Measurements from ENCODE around the gene RABEP2. TPM values are rescaled to one million over a fixed set of nuclear protein-coding genes. Genes with fewer than 3 reads are reported as not detected.

RABEP2 gene
- total RNA-seq, 1 donor from 2014 or later, result 20.3 TPM

DNA sequence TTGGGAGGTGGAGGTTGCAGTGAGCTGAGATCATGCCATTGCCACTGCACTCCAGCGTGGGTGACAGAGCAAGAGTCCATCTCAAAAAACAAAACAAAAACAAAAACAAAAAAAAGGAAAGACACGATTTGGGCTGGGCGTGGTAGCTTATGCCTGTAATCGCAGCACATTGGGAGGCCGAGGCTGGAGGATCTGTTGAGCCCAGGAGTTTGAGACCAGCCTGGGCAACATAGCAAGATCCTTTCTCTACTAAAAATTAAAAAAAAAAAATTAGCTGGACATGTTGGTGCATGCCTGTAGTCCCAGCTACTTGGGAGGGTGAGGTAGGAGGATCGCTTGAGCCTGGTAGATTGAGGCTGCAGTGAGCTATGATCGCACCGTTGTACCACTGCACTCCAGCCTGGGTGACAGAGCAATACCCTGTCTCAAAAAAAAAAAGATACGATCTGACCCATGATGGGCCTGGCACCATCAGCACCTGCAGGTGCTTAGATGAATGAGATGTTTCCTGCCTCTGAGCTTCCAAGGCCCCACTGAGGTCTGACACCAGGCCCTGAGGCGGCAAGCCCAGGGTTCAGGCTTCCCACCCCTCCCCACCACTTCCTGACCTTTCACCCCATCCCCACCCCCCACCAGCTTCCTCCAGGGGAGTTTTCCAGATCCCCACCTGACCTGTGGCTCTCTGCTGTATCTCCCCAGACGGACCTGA lies 25.0 kb downstream of the RABEP2 start:
- TF ChIP-seq, protein P1, sequence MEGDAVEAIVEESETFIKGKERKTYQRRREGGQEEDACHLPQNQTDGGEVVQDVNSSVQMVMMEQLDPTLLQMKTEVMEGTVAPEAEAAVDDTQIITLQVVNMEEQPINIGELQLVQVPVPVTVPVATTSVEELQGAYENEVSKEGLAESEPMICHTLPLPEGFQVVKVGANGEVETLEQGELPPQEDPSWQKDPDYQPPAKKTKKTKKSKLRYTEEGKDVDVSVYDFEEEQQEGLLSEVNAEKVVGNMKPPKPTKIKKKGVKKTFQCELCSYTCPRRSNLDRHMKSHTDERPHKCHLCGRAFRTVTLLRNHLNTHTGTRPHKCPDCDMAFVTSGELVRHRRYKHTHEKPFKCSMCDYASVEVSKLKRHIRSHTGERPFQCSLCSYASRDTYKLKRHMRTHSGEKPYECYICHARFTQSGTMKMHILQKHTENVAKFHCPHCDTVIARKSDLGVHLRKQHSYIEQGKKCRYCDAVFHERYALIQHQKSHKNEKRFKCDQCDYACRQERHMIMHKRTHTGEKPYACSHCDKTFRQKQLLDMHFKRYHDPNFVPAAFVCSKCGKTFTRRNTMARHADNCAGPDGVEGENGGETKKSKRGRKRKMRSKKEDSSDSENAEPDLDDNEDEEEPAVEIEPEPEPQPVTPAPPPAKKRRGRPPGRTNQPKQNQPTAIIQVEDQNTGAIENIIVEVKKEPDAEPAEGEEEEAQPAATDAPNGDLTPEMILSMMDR (IDR thresholded peaks at IDR 0.05; ENCODE audit: insufficient read depth, low read length, severe bottlenecking), result no peak
- DNase-seq (ENCODE audit: low read depth), result no peak
- FAIRE-seq, result no peak
- H3K36me3 ChIP-seq (ENCODE audit: control insufficient read depth, insufficient read depth, low read length), result no peaks in the 10 kb centered on the region
- no peaks in the 10 kb centered on the region for H3K27me3 ChIP-seq (ENCODE audit: control insufficient read depth, insufficient read depth, low read length)
- no peak overlapping the region for H3K4me3 ChIP-seq (ENCODE audit: low read depth, low read length)

DNA sequence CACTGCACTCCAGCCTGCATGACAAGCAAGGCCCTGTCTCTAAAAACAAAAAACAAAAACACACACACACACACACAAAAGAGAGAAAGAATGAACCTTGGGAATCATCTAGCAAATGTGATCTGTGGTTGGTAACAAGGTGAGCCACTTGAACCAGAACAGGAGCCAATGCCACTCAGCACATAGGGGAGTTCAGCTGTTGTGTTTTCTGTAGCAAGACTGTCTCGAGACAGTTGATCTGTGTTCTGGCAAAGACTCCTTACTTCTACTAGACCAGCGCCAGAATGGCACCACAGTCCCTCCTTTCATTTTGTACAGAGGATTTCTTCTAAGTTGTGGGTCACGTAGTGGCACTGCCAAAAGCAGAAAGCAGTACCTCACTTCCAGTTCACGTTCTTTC lies 26.1 kb downstream of the RABEP2 start:
- Histone ChIP-seq H3K36me3 (ENCODE audit: control insufficient read depth, insufficient read depth, low read length) (no peaks in the 10 kb centered on the region), H3K27me3 (ENCODE audit: control insufficient read depth, insufficient read depth, low read length) (no peaks in the 10 kb centered on the region), H3K4me3 (ENCODE audit: low read depth, low read length) (no peak overlapping the region)
- DNase-seq (ENCODE audit: low read depth), result no peak
- TF ChIP-seq, protein P1 (IDR thresholded peaks at IDR 0.05; ENCODE audit: insufficient read depth, low read length, severe bottlenecking), result no peak
- no peak for FAIRE-seq

DNA sequence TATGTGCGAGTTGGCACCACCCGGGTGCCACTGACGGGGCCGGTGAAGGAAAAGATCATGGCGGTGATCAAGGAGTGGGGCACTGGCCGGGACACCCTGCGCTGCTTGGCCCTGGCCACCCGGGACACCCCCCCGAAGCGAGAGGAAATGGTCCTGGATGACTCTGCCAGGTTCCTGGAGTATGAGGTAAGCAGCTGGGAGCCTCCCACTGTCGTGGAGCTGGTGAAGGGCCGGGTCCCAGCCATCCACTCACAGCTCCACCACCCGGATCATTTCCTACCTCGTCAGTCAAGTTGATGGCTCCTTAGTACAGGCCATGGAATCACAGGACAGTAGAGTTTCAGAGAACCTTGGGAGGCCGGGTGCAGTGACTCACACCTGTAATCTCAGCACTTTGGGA lies 26.8 kb downstream of the RABEP2 start:
- FAIRE-seq (no peak), DNase-seq (ENCODE audit: low read depth) (no peak)
- Histone ChIP-seq H3K36me3 (ENCODE audit: control insufficient read depth, insufficient read depth, low read length) (no peaks in the 10 kb centered on the region), H3K4me3 (ENCODE audit: low read depth, low read length) (no peak overlapping the region), H3K27me3 (ENCODE audit: control insufficient read depth, insufficient read depth, low read length) (no peaks in the 10 kb centered on the region)
- TF ChIP-seq, protein P1 (IDR thresholded peaks at IDR 0.05; ENCODE audit: insufficient read depth, low read length, severe bottlenecking), result no peak

DNA sequence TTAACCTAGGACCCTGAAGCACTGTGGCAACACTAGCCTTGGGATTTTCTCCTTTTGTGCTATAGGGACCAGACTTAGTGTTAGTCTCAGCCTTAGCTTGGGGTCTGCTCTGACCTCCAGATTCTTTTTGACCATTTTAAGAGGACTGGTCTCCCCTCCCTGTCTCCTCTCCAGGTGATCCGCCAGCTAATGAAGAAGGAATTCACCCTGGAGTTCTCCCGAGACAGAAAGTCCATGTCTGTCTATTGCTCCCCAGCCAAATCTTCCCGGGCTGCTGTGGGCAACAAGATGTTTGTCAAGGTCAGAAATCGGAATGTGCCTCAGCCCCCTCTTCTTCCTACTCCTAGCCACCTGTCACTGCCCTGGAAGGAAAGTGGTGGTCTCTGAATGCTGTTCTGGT lies 27.2 kb downstream of the RABEP2 start:
- no peak for DNase-seq (ENCODE audit: low read depth)
- H3K27me3 ChIP-seq (ENCODE audit: control insufficient read depth, insufficient read depth, low read length), result no peaks in the 10 kb centered on the region
- H3K4me3 ChIP-seq (ENCODE audit: low read depth, low read length), result no peak overlapping the region
- TF ChIP-seq, protein P1 (IDR thresholded peaks at IDR 0.05; ENCODE audit: insufficient read depth, low read length, severe bottlenecking), result no peak
- no peaks in the 10 kb centered on the region for H3K36me3 ChIP-seq (ENCODE audit: control insufficient read depth, insufficient read depth, low read length)
- no peak for FAIRE-seq

DNA sequence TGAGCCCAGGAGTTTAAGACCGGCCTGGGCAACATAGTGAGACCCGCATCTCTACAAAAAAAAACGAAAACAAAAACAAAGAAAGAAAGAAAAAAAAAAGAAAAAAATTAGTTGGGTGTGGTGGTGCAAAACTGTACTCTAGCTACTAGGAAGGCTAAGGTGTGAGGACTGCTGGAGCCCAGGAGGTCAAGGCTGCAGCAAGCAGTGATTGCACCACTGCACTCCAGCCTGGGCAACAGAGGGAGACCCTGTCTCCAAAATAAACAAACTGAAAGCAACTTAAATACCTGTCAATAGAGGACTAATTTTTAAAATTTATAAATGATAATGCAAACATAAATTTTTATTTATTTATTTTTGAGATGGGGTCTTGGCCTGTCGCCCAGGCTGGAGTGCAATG lies 29.4 kb downstream of the RABEP2 start:
- H3K27me3 ChIP-seq (ENCODE audit: control insufficient read depth, insufficient read depth, low read length), result no peaks in the 10 kb centered on the region
- TF ChIP-seq, protein P1 (IDR thresholded peaks at IDR 0.05; ENCODE audit: insufficient read depth, low read length, severe bottlenecking), result no peak
- no peak overlapping the region for H3K4me3 ChIP-seq (ENCODE audit: low read depth, low read length)
- DNase-seq (ENCODE audit: low read depth) (no peak), FAIRE-seq (no peak)
- no peaks in the 10 kb centered on the region for H3K36me3 ChIP-seq (ENCODE audit: control insufficient read depth, insufficient read depth, low read length)

DNA sequence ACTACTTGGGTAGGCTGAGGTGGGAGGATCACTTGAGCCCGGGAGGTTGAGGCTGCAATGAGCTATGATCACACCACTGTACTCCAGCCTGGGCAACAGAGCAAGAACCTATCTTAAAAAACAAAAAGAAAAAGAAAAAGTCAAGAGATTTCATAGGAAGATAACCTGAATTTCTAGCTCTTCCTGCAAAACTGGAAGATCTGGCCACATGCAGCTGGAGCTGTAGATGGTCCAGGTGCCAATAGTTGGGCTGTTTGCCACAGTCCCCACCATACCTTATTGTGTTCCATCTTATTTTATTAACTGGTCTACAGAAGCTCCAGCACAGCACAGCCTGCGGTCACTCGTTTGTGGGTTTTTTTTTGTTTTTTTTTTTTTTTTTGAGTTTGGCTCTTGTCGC lies 31.7 kb downstream of the RABEP2 start:
- Histone ChIP-seq H3K27me3 (ENCODE audit: control insufficient read depth, insufficient read depth, low read length) (no peaks in the 10 kb centered on the region), H3K36me3 (ENCODE audit: control insufficient read depth, insufficient read depth, low read length) (no peaks in the 10 kb centered on the region), H3K4me3 (ENCODE audit: low read depth, low read length) (no peak overlapping the region)
- DNase-seq (ENCODE audit: low read depth), result no peak
- TF ChIP-seq, protein P1 (IDR thresholded peaks at IDR 0.05; ENCODE audit: insufficient read depth, low read length, severe bottlenecking), result no peak
- FAIRE-seq, result no peak

All from bronchial epithelial cell (primary cell).